ENCODE data around the gene SYNM. TPM values are rescaled to one million over a fixed set of nuclear protein-coding genes. Genes with fewer than 3 reads are reported as not detected.

SYNM gene
- total RNA-seq, 4 donors from 2014 or later: 98.3 to 414 (median 158) TPM

DNA sequence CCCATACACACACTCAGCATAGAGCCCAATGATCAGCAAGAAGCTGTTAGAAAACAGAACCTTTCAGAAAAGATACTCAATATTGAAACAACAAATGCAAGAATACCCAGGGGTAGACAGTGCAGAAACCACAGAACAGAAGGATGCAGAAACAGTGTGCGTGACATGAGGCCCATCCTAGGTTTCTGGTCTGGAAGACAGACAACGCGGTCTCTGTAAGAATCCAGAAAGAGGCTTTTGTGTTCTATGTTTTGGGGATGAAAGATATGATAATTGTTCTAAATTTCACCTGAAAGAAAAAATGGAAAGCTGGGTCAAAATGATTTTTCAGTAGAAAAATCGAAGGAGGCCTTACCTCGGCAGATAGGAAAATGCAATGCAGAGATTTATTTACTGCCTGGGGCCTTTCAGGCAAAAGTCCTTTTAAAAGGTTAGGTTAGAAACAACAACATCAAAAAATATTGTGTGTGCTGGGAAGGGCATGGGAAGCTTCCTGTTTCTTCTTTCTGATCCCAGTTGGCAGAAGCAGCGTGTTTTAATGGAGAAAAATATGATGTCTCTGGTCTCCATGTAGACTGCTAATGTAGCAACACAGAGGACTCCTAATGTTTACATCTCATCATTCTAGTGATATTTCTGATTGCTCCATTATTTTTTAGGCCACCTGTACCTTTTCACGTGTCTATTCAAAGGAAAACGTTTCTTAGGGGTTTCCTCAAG lies 17.0 kb downstream of the SYNM start:
- WGBS, 2 donors (ENCODE audit: low coverage in 1 of 2): 71 to 76% methylated on average over 7 to 8 of the region's 8 CpGs
- in situ Hi-C loops (cut with MboI; ENCODE audit: low pct_ligation_motif_present in 1 of 4, low pct_unique_long_range_greater_than_20kb in 1 of 4, low sequenced_read_pairs in 3 of 4): no loop called here
- Histone ChIP-seq H3K27ac (peak overlapping the region; percentile 84 to 92 (median 90)), H3K9me3 (no peaks in the 10 kb centered on the region), H3K4me1 (peaks cover 13 to 44% (median 27%) of the 10 kb centered on the region in 4 donors), H3K4me3 (no peak overlapping the region), H3K36me3 (no peaks in the 10 kb centered on the region), H3K27me3 (no peaks in the 10 kb centered on the region)
- intact Hi-C loops (cut with DNase I; ENCODE audit: low total_unique reads): no loop called here
- TF ChIP-seq POLR2AphosphoS5 (IDR thresholded peaks at IDR 0.05) (no peak), CTCF (IDR thresholded peaks at IDR 0.05) (no peak), EP300 (IDR thresholded peaks at IDR 0.05; ENCODE audit: low read depth) (no peak), POLR2A (IDR thresholded peaks at IDR 0.05) (no peak)
- no peak for DNase-seq

GRCh38 chr15:99122831-99123712 lies 18.2 kb downstream of the SYNM start:
- no peaks in the 10 kb centered on the region for H3K9me3 ChIP-seq
- in situ Hi-C loops (cut with MboI; ENCODE audit: low pct_ligation_motif_present in 1 of 4, low pct_unique_long_range_greater_than_20kb in 1 of 4, low sequenced_read_pairs in 3 of 4): no loop called here
- WGBS, 2 donors (ENCODE audit: low coverage in 1 of 2): 47 to 61% methylated on average over 3 to 22 of the region's 22 CpGs
- peak overlapping the region; percentile 84 to 92 (median 90) for H3K27ac ChIP-seq
- H3K27me3 ChIP-seq: no peaks in the 10 kb centered on the region
- DNase-seq: no peak
- no peak for TF ChIP-seq POLR2A (IDR thresholded peaks at IDR 0.05)
- TF ChIP-seq POLR2AphosphoS5 (IDR thresholded peaks at IDR 0.05): no peak
- no peak for TF ChIP-seq CTCF (IDR thresholded peaks at IDR 0.05)
- no peak for TF ChIP-seq EP300 (IDR thresholded peaks at IDR 0.05; ENCODE audit: low read depth)
- intact Hi-C loops (cut with DNase I; ENCODE audit: low total_unique reads): no loop called here
- H3K36me3 ChIP-seq: peaks cover 0 to 4% (median 0%) of the 10 kb centered on the region in 4 donors
- H3K4me1 ChIP-seq: peaks cover 13 to 44% (median 24%) of the 10 kb centered on the region in 4 donors
- peak overlapping the region in 2 of 4 donors; percentile 14 to 16 for H3K4me3 ChIP-seq

DNA sequence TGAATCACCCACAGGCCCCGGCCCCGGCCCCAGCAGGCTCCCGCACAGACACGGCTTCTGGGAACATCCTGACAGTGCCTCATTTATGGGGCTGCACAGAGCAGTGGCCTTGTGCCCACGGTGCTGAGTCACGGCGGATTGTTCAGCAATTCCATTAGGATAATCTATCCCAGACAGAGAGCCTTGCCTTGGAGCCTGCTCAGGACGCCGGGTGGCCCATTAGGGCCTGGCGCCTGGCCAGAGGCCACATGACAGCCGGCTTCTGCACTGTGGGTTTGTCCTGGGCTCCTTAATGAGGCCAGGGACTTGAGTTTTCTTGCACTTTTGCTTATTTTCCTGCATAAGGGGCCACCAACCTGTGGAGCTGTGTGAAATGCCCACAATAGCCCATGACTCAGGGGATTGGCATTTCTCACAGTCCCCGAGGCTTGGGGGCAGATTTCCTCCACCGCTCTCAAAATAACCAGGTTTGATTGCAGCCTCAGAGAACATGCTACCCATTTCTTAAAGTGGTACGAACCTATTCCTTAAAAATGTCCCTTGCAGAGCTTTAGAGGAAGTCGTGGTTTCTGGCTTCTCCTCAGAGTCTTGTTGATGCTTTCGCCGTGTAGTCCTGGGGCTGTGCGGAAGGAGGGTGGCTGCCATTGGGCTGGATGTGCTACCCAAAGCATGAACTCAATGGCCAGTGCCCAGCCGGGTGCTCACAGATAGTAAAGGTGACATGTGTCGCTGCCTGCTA lies 19.0 kb downstream of the SYNM start:
- in situ Hi-C loops (cut with MboI; ENCODE audit: low pct_ligation_motif_present in 1 of 4, low pct_unique_long_range_greater_than_20kb in 1 of 4, low sequenced_read_pairs in 3 of 4) (no loop called here), intact Hi-C loops (cut with DNase I; ENCODE audit: low total_unique reads) (no loop called here)
- TF ChIP-seq POLR2AphosphoS5 (IDR thresholded peaks at IDR 0.05): peak; percentile 37 to 71 (median 67)
- TF ChIP-seq EP300 (IDR thresholded peaks at IDR 0.05; ENCODE audit: low read depth): peak; percentile 60
- TF ChIP-seq POLR2A (IDR thresholded peaks at IDR 0.05): no peak
- no peak for TF ChIP-seq CTCF (IDR thresholded peaks at IDR 0.05)
- peak; percentile 77 for DNase-seq
- Histone ChIP-seq H3K4me3 (peak overlapping the region in 2 of 4 donors; percentile 14 to 16), H3K4me1 (peaks cover 13 to 39% (median 23%) of the 10 kb centered on the region in 4 donors), H3K27ac (peak overlapping the region; percentile 84 to 92 (median 90)), H3K9me3 (no peaks in the 10 kb centered on the region), H3K36me3 (peaks cover 0 to 4% (median 0%) of the 10 kb centered on the region in 4 donors), H3K27me3 (no peaks in the 10 kb centered on the region)
- WGBS, 2 donors (ENCODE audit: low coverage in 1 of 2): 24% methylated on average over 20 of the region's 20 CpGs; no CpG with 5 or more reads in 1 of the 2 donors
